SIG-M5 treated with dmso at 0.1 percent for 504 hours (cell line): ENCODE measurements around the gene SHISAL1.

ENCODE experiments used
- DNase-seq: peaks from one replicate; lab custom pipeline; 2025; ENCODE audit not compliant: unreplicated experiment; lab: John Stamatoyannopoulos, UW

The SHISAL1 gene

DNA sequence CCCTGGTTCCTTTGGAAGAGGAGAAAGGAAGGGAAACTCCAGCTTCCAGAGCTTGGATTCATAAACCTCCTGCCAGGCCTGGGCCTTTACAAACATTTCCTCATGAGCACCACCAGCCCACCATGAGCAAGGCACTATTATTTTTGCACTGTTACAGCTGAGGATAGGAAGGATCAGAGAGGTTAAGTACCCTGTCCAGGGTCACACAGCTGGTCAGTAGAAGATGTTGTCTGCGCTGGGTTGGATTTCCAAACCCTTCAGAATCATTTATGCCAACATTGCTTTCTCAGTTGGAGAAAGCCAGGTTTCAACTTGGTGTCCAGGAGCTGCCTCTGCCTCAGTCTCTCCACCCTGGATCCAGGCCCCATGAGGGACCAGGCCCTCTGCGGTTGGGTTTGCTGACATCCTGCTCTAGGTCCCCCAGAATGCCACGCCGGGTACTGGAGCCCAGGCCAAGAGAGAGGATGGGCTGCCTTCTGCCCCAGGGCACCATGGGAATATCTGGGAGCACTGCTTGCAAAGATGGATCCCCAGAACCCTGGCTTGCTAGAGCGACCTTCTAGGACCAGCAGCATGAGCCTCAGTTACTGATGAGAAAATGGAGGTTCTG lies 29.7 kb upstream of the SHISAL1 start:
- no peak for DNase-seq

- no peak for DNase-seq
Observed at GRCh38 chr22:44341431-44342346, 28.9 kb upstream of the SHISAL1 start.

GRCh38 chr22:44340271-44341239 lies 27.8 kb upstream of the SHISAL1 start:
- no peak for DNase-seq

- no peak for DNase-seq
Observed at GRCh38 chr22:44338906-44339305, 26.2 kb upstream of the SHISAL1 start.

DNA sequence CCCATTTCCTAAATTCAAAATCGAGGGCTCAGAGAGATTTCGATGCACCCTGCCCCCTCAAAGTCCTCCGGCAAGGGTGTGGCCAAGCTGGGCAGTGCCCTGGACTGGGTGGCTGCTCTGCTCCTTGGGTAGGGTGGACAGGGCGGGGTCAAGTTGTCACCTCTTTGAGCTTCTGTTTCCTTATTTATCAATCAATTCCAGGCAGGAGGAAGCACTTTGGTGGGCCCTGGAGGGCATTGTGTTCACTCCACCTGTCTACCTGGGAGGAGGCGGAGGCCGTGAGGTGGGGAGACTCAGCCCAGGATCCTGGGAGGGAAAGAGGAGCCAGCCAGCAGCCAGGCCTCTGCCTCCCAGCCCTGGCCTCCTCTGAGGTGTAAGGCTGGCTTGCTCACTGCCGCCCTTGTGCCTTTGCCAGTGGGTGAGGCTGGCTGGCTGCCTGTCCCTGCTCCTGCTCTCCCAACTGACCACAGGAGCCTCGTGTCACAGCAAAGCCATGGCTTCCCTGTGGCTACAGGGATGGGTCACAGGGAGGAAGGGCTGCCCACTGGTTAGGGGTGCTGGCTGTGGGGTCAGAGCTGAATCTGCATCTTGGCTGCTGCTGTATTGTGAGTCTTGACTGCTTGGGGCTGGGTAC lies 25.5 kb upstream of the SHISAL1 start:
- DNase-seq = no peak

DNA sequence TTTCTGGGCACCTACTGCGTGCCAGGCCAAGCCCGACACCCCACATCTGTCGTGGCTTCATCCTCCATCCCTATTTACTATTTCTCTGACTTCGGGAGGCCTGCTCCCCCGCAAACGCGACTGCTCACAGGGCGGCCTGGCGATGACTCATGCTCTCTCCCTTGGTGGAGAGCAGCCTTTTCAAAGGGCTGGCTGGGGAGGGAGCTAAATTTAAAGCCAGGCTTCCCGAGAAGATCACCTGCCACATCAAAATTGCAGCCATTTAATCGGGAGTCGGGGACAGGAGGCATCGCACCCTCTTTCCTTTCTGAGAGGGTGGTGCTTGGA lies 24.9 kb upstream of the SHISAL1 start:
- no peak for DNase-seq

DNA sequence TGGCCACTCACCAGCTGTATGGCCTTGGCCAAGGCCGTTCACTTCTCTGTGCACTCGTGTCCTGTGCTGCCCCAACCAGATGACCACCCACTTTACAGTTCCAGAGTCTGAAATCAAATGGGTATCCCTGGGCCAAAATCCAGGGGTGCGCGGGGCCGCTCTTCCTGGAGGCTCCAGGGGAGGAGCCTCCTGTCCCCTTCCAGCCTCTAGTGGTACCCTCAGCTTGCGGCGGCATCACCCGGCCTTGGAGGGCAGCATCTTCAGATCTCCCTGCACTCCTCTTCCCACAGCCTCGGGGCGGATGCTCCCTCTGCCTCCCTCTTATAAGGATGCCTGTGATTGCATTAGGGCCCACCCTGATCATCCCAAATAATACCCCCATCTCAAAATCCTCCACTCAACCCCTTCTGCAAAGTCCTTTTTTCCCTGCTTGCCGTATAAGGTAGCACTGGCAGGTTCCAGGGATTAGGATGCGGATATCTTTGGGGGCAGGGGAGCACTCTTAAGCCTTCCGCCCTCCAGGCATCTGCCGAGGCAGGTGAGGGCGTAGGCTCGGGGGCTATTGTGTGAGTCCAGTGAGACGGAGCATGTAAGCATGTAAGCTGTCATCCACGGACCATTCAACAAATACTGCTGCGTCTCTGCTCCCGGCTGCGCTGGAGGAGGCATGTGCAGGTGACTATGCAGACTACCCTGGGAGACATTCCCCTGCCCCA lies 24.4 kb upstream of the SHISAL1 start:
- no peak for DNase-seq

DNA sequence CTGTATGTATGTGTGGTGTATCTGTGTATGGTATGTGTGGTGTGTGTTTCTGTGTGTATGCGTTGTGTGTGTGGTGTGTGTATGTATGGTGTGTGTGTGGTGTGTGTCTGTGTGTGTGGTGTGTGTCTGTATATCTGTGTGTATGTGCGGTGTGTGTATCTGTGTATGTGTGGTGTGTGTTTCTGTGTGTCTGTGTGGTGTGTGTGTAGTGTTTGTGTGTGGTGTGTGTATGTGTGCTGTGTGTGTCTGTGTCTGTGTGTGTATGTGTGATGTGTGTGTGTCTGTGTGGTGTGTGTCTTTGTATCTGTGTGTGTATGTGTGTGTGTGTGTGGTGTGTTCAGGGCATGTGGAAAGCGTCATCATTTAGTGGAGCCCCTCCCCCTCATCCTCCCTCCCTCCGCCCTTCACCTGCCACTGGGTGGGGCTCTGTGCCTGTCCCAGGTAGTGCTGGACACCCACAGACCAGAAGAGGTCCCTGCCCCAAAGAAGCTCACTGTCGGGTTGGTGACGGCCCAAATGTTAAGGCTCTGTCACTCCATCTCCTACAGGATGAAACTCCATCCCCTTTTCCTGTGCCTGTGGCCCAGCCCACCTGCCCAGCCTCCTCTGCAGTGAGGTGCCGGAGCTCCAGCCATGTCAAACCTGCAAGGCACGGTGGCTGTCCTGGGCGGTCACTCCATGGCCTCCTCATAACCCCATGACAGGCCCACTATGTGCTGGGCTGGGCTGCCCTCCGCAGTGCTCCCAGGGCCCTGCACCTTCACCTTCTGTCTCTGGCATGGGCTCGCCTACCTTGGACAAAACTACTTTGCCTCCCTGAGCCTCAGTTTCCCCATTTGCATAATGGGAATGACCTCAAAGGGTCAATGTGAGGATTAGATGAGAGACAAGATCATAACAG lies 23.4 kb upstream of the SHISAL1 start:
- DNase-seq = no peak

GRCh38 chr22:44335066-44335839 lies 22.5 kb upstream of the SHISAL1 start:
- no peak for DNase-seq

GRCh38 chr22:44333847-44334635 lies 21.3 kb upstream of the SHISAL1 start:
- DNase-seq = no peak

DNA sequence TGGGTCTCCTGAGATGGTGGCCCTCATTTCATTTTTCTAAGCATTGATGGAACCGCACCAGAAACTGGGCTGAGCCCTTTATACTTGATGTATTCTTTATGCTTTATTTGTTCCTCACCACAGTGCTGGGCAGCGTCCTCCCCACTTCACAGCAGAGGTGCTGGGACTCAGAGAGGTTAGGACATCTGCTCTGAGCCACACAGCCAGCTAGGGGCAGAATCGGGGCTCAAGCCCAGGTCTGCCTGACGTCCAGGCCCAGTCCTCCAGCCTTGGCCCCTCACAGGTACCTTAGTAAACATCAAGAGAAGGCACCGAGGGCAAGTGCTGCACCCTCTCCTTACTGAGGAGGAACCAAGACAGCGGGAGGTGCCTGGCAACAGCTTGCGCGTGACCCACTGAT lies 20.2 kb upstream of the SHISAL1 start:
- no peak for DNase-seq

GRCh38 chr22:44331881-44332714 lies 19.3 kb upstream of the SHISAL1 start:
- no peak for DNase-seq

DNA sequence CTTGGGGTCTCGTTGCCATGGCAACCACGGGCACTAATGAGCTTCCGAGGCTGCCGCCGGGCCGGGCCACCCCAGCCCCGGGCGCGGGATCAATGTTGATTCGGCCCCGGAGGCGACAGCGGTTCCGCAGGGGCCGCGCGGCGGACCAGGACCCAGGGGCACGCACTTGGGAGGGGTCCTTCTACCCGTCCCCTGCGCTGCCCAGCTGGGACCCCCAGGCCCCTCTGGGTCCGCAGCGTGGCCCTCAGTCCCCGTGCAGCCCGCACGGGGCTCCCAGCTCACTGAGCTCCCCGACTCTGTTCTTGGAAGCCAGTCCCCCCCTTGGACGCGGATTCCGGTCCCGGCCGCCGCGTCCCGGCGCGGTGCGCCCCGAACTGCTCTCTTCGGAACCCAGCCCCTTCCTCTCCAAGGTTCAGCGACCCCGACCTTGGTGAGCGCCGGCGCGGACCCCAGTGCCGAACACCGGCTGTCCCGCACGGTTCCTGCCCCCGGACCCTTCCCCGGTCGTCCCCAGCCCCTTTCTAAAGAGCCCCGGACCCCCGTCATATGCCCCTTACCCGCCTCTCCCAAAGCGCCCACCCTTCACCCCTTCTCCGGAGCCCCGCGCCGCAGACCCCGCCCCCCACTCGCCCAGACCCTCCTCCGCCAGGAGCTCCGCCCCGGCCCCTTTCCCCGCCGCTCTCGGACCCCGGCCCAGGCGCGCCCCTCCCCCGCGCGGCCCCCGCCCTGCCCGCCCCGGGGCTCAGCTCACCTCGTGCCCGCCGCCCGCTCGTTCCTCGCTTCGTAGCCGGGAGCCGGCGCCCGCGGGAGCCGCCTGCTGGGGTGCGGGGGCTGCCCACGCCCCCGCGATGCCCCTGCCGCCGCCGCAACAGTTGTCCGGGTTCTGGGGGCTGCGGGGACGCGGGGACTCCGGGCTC lies 18.3 kb upstream of the SHISAL1 start:
- DNase-seq = no peak

GRCh38 chr22:44330188-44330743 lies 17.5 kb upstream of the SHISAL1 start:
- DNase-seq = no peak

GRCh38 chr22:44329179-44329796 lies 16.5 kb upstream of the SHISAL1 start:
- DNase-seq = no peak
